Activated CD8-positive, alpha-beta memory T cell treated with anti-CD3 and anti-CD28 coated beads, Interleukin-2, amount 50 U/mL, for 1 hour (primary cell): ENCODE results near the gene UBASH3B.

Experiments used
- DNase-seq: peaks from one replicate; pipeline ENCODE4 v3.0.0-alpha.2; 2020; ENCODE audit errors: extremely low read depth

UBASH3B gene

GRCh38 chr11:122755409-122755808 lies 99.9 kb downstream of the UBASH3B start:
- no peak for DNase-seq

GRCh38 chr11:122755941-122756340 lies 100.4 kb downstream of the UBASH3B start:
- DNase-seq = no peak

GRCh38 chr11:122756417-122756816 lies 100.9 kb downstream of the UBASH3B start:
- no peak for DNase-seq

GRCh38 chr11:122757201-122757600 lies 101.7 kb downstream of the UBASH3B start:
- DNase-seq = no peak

GRCh38 chr11:122758339-122758738 lies 102.8 kb downstream of the UBASH3B start:
- no peak for DNase-seq

- DNase-seq = no peak
Measured at GRCh38 chr11:122758974-122759373, 103.5 kb downstream of the UBASH3B start.

GRCh38 chr11:122763108-122763507 lies 107.6 kb downstream of the UBASH3B start:
- no peak for DNase-seq

GRCh38 chr11:122764371-122765090 lies 109.0 kb downstream of the UBASH3B start:
- no peak for DNase-seq

GRCh38 chr11:122765487-122766131 lies 110.1 kb downstream of the UBASH3B start:
- no peak for DNase-seq

GRCh38 chr11:122769126-122769780 lies 113.7 kb downstream of the UBASH3B start:
- no peak for DNase-seq

- no peak for DNase-seq
Measured at GRCh38 chr11:122772945-122773344, 117.4 kb downstream of the UBASH3B start.

- no peak for DNase-seq
Measured at GRCh38 chr11:122773781-122774266, 118.3 kb downstream of the UBASH3B start.

- no peak for DNase-seq
Measured at GRCh38 chr11:122775675-122776271, 120.3 kb downstream of the UBASH3B start.

GRCh38 chr11:122776546-122776945 lies 121.0 kb downstream of the UBASH3B start:
- no peak for DNase-seq

- no peak for DNase-seq
Measured at GRCh38 chr11:122777343-122777742, 121.8 kb downstream of the UBASH3B start.

- DNase-seq = no peak
Measured at GRCh38 chr11:122778148-122778547, 122.6 kb downstream of the UBASH3B start.

GRCh38 chr11:122779047-122779629 lies 123.6 kb downstream of the UBASH3B start:
- DNase-seq = no peak

- DNase-seq = no peak
Measured at GRCh38 chr11:122780296-122780949, 124.9 kb downstream of the UBASH3B start.

GRCh38 chr11:122781378-122782195 lies 126.1 kb downstream of the UBASH3B start:
- peak; percentile 37 for DNase-seq

- DNase-seq = no peak
Measured at GRCh38 chr11:122782222-122782621, 126.7 kb downstream of the UBASH3B start.
